ENCODE measurements around the gene USP2. TPM values are rescaled to one million over a fixed set of nuclear protein-coding genes. Genes with fewer than 3 reads are reported as not detected.

Gene USP2
- polyA plus RNA-seq, 3 donors: 0.36 TPM; not detected in 2

DNA sequence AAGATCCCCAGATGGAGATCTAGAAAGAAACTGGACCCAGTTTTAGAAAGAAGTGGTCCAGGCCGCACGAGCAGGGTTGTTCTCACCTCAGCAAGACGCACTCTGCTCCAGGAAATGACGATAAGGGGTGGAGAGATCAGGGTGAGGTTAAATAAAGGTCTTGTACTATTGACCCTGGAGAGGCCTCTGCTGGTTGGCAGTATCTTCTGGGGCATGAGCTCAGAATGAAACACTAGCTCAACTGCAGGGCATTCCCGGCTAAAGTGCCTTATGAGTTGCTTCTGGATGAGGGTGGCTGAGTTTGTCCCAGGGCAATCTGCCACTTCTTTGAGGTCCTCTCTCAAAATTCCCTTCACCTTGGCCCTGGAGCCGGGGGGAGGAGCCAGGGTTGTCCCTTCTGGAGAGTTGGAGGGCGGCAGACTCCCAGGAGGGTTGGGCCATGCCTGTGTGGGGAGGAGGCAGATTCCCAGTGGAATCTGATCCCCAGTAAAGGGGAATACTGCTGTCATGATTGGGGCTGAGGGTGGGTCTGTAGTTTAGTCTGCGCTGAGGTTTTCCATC, 10.9 kb downstream of the USP2 start:
- H3K4me1 ChIP-seq (ENCODE audit: control insufficient read depth in 1 of 2, insufficient read depth in 2 of 2, low read length in 2 of 2): no peaks in the 10 kb centered on the region
- 89% methylated on average over 7 of the region's 8 CpGs for WGBS (ENCODE audit: insufficient coverage)
- no peaks in the 10 kb centered on the region for H4K20me1 ChIP-seq (ENCODE audit: insufficient read depth, low read length)
- H3K27me3 Mint-ChIP-seq (ENCODE audit: low read depth in 3 of 3): peaks cover 12 to 17% (median 16%) of the 10 kb centered on the region in 3 donors
- no peak overlapping the region for H2AFZ ChIP-seq (ENCODE audit: insufficient read depth, low read depth, low read length, poor library complexity, severe bottlenecking)
- H3K9me3 Mint-ChIP-seq: no peaks in the 10 kb centered on the region
- H3K4me3 ChIP-seq (replicated peaks in 1 of 3; ENCODE audit: low read depth in 2 of 3, low read length in 3 of 3): no peak overlapping the region
- no peaks in the 10 kb centered on the region for H3K36me3 Mint-ChIP-seq
- no peak overlapping the region for H3K4me2 ChIP-seq (replicated peaks; ENCODE audit: extremely low read depth, low read length, poor library complexity, severe bottlenecking)
- H3K27ac ChIP-seq (ENCODE audit: low read depth in 1 of 2, low read length in 2 of 2): no peak overlapping the region
- no peaks in the 10 kb centered on the region for H3K9me3 ChIP-seq (replicated peaks in 1 of 2; ENCODE audit: control insufficient read depth in 1 of 2, insufficient read depth in 1 of 2, low read length in 2 of 2)
- intact Hi-C loops (cut with micrococcal nuclease): no loop called here
- H3K9ac ChIP-seq (ENCODE audit: insufficient read depth, low read length, poor library complexity, severe bottlenecking): no peak overlapping the region
- TF ChIP-seq, protein P1, sequence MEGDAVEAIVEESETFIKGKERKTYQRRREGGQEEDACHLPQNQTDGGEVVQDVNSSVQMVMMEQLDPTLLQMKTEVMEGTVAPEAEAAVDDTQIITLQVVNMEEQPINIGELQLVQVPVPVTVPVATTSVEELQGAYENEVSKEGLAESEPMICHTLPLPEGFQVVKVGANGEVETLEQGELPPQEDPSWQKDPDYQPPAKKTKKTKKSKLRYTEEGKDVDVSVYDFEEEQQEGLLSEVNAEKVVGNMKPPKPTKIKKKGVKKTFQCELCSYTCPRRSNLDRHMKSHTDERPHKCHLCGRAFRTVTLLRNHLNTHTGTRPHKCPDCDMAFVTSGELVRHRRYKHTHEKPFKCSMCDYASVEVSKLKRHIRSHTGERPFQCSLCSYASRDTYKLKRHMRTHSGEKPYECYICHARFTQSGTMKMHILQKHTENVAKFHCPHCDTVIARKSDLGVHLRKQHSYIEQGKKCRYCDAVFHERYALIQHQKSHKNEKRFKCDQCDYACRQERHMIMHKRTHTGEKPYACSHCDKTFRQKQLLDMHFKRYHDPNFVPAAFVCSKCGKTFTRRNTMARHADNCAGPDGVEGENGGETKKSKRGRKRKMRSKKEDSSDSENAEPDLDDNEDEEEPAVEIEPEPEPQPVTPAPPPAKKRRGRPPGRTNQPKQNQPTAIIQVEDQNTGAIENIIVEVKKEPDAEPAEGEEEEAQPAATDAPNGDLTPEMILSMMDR (IDR thresholded peaks at IDR 0.05): no peak
- H3K36me3 ChIP-seq (replicated peaks in 1 of 2; ENCODE audit: control insufficient read depth in 1 of 2, insufficient read depth in 2 of 2, low read length in 2 of 2): no peaks in the 10 kb centered on the region
- H3K4me1 Mint-ChIP-seq: no peaks in the 10 kb centered on the region
- H3K27ac Mint-ChIP-seq: no peak overlapping the region
- H3K4me3 Mint-ChIP-seq: no peak overlapping the region
- peaks cover 0 to 1% of the 10 kb centered on the region in 2 donors for H3K27me3 ChIP-seq (ENCODE audit: control insufficient read depth in 2 of 2, insufficient read depth in 2 of 2, low read length in 2 of 2)
- H3K79me2 ChIP-seq (ENCODE audit: insufficient read depth, low read length): no peaks in the 10 kb centered on the region
- DNase-seq: no peak

DNA sequence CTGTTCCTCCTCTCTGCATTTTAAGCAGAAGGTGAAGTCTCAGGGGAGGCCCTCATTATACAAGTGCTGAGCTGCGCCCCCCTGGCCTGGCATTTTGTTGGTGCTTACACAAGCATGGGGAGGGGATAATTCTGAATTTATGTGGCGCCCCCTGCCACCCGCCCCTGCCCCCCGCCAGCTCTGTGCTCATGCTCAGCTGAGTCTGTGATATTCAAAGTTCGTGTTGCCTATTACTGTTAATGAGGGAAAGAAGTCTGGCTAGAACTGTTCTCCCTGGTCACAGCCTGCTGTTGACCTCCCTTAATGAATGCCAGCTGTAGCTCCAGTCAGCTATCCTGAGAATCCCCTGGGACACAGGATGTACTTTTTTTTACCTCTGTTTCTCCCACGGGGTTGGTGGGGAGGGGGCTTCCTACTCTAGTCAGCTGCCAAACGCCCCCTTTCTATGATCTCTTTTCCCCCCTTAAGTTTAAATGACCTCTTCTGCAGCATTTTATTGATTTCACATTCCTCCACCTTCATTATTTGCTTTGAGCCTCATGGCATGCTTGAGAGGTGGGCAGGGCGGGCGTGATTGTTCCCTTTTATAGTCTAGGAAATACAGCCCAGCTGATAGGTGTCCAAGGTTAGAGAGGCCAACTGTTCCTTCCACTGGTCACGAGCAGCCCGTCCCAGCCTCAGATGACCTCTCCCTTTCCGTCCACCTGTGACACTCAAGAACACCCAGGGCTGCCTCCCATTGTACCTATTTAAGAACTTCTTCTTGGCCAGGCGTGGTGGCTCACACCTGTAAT, 12.2 kb downstream of the USP2 start:
- peaks cover 0 to 5% (median 3%) of the 10 kb centered on the region in 7 donors for H3K9me3 Mint-ChIP-seq
- Histone ChIP-seq H3K4me3 (replicated peaks in 1 of 3; ENCODE audit: low read depth in 2 of 3, low read length in 3 of 3) (no peak overlapping the region), H3K27ac (ENCODE audit: low read depth in 1 of 2, low read length in 2 of 2) (no peak overlapping the region), H3K9ac (ENCODE audit: insufficient read depth, low read length, poor library complexity, severe bottlenecking) (no peak overlapping the region), H3K4me2 (replicated peaks; ENCODE audit: extremely low read depth, low read length, poor library complexity, severe bottlenecking) (no peak overlapping the region), H4K20me1 (ENCODE audit: insufficient read depth, low read length) (no peaks in the 10 kb centered on the region), H3K27me3 (ENCODE audit: control insufficient read depth in 2 of 2, insufficient read depth in 2 of 2, low read length in 2 of 2) (peaks cover 11 to 13% of the 10 kb centered on the region in 2 donors), H3K9me3 (replicated peaks in 1 of 2; ENCODE audit: control insufficient read depth in 1 of 2, insufficient read depth in 1 of 2, low read length in 2 of 2) (no peaks in the 10 kb centered on the region), H2AFZ (ENCODE audit: insufficient read depth, low read depth, low read length, poor library complexity, severe bottlenecking) (no peak overlapping the region), H3K36me3 (replicated peaks in 1 of 2; ENCODE audit: control insufficient read depth in 1 of 2, insufficient read depth in 2 of 2, low read length in 2 of 2) (no peaks in the 10 kb centered on the region), H3K4me1 (ENCODE audit: control insufficient read depth in 1 of 2, insufficient read depth in 2 of 2, low read length in 2 of 2) (peaks cover 0 to 1% of the 10 kb centered on the region in 2 donors), H3K79me2 (ENCODE audit: insufficient read depth, low read length) (no peaks in the 10 kb centered on the region)
- H3K4me3 Mint-ChIP-seq: no peak overlapping the region
- DNase-seq: no peak
- WGBS (ENCODE audit: insufficient coverage): 95% methylated on average over 10 of the region's 13 CpGs
- H3K4me1 Mint-ChIP-seq: peaks cover 6% of the 10 kb centered on the region
- H3K36me3 Mint-ChIP-seq: peaks cover 3 to 4% of the 10 kb centered on the region in 2 donors
- H3K27me3 Mint-ChIP-seq (ENCODE audit: low read depth in 3 of 3): peaks cover 24 to 29% (median 28%) of the 10 kb centered on the region in 3 donors
- intact Hi-C loops (cut with micrococcal nuclease): no loop called here
- TF ChIP-seq, protein P1 (IDR thresholded peaks at IDR 0.05): no peak
- H3K27ac Mint-ChIP-seq: no peak overlapping the region

All from CD14-positive monocyte (primary cell).